OCI-LY7 (cell line): ENCODE measurements around the gene RTN4.

ENCODE experiments used
- CTCF ChIP-seq: fragments of 200-600 bp; sonication (generic); conservative IDR thresholded peaks from 2 replicates; pipeline ENCODE4 v1.5.1; 2014; ENCODE audit warnings: mild to moderate bottlenecking, antibody characterized with exemption, low read length, moderate library complexity, mixed read lengths
- EZH2phosphoT487 ChIP-seq: fragments of 200-600 bp; sonication (generic); IDR thresholded peaks from 2 replicates; pipeline ENCODE4 v1.6.1; 2018; ENCODE audit warnings: low read depth, borderline replicate concordance, mild to moderate bottlenecking, mixed run types, antibody characterized with exemption, low read length, moderate library complexity, mixed read lengths

- TF ChIP-seq CTCF (no peak), EZH2phosphoT487 (no peak)
These were observed 46.3 kb downstream of the RTN4 start for GRCh38 chr2:55003706-55004639.
